ENCODE results near the gene SORBS1. TPM values are rescaled to one million over a fixed set of nuclear protein-coding genes. Genes with fewer than 3 reads are reported as not detected.

The SORBS1 gene
- polyA plus RNA-seq, 1 donor from 2014 or later = 39.5 TPM

- no peaks in the 10 kb centered on the region for H3K9me3 ChIP-seq (ENCODE audit: low read length)
- H3K4me3 ChIP-seq (ENCODE audit: low read length) = no peak overlapping the region
- H3K79me2 ChIP-seq (replicated peaks; ENCODE audit: insufficient read depth, low read length) = no peaks in the 10 kb centered on the region
- H3K27ac ChIP-seq (ENCODE audit: low read length) = no peak overlapping the region
- no peak overlapping the region for H2AFZ ChIP-seq (ENCODE audit: low read depth, low read length)
- no peak overlapping the region for H3K9ac ChIP-seq (ENCODE audit: low read length)
- TF ChIP-seq SMC3 (conservative IDR thresholded peaks at IDR 0.05; ENCODE audit: poor library complexity) (no peak), EP300 (conservative IDR thresholded peaks at IDR 0.05; ENCODE audit: poor library complexity, severe bottlenecking) (no peak), CTCF (IDR thresholded peaks at IDR 0.05; ENCODE audit: poor library complexity, severe bottlenecking) (no peak), POLR2AphosphoS5 (IDR thresholded peaks at IDR 0.05) (no peak), MXI1 (conservative IDR thresholded peaks at IDR 0.05; ENCODE audit: poor library complexity, severe bottlenecking) (no peak), RAD21 (conservative IDR thresholded peaks at IDR 0.05) (no peak), EZH2 (IDR thresholded peaks at IDR 0.05; ENCODE audit: borderline replicate concordance, insufficient read depth, low read length, poor library complexity, severe bottlenecking) (no peak), TAF1 (IDR thresholded peaks at IDR 0.05; ENCODE audit: low read depth) (no peak)
- TF ChIP-seq, protein P1, sequence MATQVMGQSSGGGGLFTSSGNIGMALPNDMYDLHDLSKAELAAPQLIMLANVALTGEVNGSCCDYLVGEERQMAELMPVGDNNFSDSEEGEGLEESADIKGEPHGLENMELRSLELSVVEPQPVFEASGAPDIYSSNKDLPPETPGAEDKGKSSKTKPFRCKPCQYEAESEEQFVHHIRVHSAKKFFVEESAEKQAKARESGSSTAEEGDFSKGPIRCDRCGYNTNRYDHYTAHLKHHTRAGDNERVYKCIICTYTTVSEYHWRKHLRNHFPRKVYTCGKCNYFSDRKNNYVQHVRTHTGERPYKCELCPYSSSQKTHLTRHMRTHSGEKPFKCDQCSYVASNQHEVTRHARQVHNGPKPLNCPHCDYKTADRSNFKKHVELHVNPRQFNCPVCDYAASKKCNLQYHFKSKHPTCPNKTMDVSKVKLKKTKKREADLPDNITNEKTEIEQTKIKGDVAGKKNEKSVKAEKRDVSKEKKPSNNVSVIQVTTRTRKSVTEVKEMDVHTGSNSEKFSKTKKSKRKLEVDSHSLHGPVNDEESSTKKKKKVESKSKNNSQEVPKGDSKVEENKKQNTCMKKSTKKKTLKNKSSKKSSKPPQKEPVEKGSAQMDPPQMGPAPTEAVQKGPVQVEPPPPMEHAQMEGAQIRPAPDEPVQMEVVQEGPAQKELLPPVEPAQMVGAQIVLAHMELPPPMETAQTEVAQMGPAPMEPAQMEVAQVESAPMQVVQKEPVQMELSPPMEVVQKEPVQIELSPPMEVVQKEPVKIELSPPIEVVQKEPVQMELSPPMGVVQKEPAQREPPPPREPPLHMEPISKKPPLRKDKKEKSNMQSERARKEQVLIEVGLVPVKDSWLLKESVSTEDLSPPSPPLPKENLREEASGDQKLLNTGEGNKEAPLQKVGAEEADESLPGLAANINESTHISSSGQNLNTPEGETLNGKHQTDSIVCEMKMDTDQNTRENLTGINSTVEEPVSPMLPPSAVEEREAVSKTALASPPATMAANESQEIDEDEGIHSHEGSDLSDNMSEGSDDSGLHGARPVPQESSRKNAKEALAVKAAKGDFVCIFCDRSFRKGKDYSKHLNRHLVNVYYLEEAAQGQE (IDR thresholded peaks at IDR 0.05; ENCODE audit: borderline replicate concordance) = no peak
- H3F3A ChIP-seq (ENCODE audit: insufficient read depth, low read length, poor library complexity, severe bottlenecking) = no peaks in the 10 kb centered on the region
- H3K4me2 ChIP-seq (ENCODE audit: low read length) = no peak overlapping the region
- no peaks in the 10 kb centered on the region for H3K9me2 ChIP-seq (ENCODE audit: insufficient read depth, low read length)
- no peaks in the 10 kb centered on the region for H4K20me1 ChIP-seq (ENCODE audit: insufficient read depth)
- no peaks in the 10 kb centered on the region for H3K36me3 ChIP-seq (ENCODE audit: insufficient read depth, low read length)
- H3K27me3 ChIP-seq (ENCODE audit: insufficient read depth, low read depth, low read length) = no peaks in the 10 kb centered on the region
These were observed 21.4 kb downstream of the SORBS1 start for GRCh38 chr10:95539560-95540284.

GRCh38 chr10:95538412-95538811, 22.8 kb downstream of the SORBS1 start:
- Histone ChIP-seq H3K27ac (ENCODE audit: low read length) (no peak overlapping the region), H2AFZ (ENCODE audit: low read depth, low read length) (no peak overlapping the region), H3K9me2 (ENCODE audit: insufficient read depth, low read length) (no peaks in the 10 kb centered on the region), H4K20me1 (ENCODE audit: insufficient read depth) (no peaks in the 10 kb centered on the region), H3K79me2 (replicated peaks; ENCODE audit: insufficient read depth, low read length) (no peaks in the 10 kb centered on the region), H3K27me3 (ENCODE audit: insufficient read depth, low read depth, low read length) (no peaks in the 10 kb centered on the region), H3F3A (ENCODE audit: insufficient read depth, low read length, poor library complexity, severe bottlenecking) (no peaks in the 10 kb centered on the region), H3K36me3 (ENCODE audit: insufficient read depth, low read length) (no peaks in the 10 kb centered on the region), H3K9ac (ENCODE audit: low read length) (no peak overlapping the region), H3K4me3 (ENCODE audit: low read length) (no peak overlapping the region), H3K9me3 (ENCODE audit: low read length) (no peaks in the 10 kb centered on the region), H3K4me2 (ENCODE audit: low read length) (no peak overlapping the region)
- TF ChIP-seq POLR2AphosphoS5 (IDR thresholded peaks at IDR 0.05) = no peak
- TF ChIP-seq EZH2 (IDR thresholded peaks at IDR 0.05; ENCODE audit: borderline replicate concordance, insufficient read depth, low read length, poor library complexity, severe bottlenecking) = no peak
- no peak for TF ChIP-seq TAF1 (IDR thresholded peaks at IDR 0.05; ENCODE audit: low read depth)
- TF ChIP-seq CTCF (IDR thresholded peaks at IDR 0.05; ENCODE audit: poor library complexity, severe bottlenecking) = no peak

Data from neural cell (in vitro differentiated cells).